HG03342 (cell line): ENCODE data around the gene ZNF436.
A peak's percentile ranks its signal among the peaks of the same experiment; 100 is the strongest.

Experiments
- ATAC-seq: cut with Tn5 transposase; IDR thresholded peaks from one replicate; pipeline ENCODE4 v1.9.1; 2021; ENCODE audit warnings: mild to moderate bottlenecking, moderate library complexity; ENCODE audit not compliant: unreplicated experiment

The ZNF436 gene

DNA sequence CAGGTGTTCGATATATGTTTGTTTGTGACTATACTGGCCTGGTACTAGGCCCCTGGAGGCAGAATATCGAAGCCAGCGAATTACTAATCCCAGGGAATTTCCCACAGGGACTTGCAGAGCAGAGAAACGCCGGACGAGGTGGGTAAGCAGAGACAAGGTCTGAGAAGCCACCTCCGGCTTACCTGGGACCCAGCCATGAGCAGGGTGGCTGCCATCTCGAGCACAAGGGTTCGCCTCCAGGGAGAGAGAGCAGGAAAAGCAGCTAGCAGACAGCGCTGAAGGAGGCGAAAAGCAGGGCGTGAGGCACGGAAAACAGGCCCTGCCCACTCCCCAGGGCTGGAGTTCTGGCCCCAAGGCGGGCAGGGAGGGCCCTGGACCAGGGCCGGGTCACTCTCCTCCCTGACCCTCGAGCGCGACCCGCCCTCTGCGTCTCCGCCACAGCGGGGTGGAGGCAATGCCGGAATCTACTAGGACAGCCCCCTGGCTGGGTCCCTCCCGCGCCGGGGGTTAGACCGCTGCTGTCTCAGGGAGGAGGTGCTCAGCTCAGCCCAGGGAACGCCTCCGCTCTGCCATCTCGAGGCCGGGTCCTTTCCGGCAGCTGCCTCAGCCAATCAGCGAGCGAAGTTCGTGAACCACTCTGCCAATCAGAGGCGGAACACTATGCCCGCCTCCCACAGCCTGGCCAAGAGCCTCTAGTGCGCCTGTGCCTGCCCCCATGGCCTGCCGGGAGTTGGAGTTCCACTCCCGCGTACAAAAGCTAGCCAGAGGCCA lies 1.7 kb downstream of the ZNF436 start:
- peak; percentile 84 for ATAC-seq

DNA sequence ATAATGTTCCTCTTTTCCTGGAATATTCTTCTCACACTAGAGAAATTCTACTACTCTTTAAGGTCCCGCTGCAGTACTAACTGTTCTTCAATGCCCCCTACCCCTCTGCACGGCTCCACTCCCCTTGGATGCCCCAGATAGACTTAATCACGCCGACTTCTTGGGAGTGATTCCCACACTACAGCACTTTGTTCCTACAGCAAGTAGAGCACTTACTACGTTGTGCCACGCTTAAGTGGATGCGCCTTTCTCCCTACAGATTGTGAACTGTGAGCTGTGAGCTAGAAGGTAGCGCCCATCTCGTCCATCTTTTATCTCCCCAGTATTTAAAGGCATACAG lies 2.2 kb downstream of the ZNF436 start:
- ATAC-seq, result no peak

GRCh38 chr1:23366598-23366997 lies 3.0 kb downstream of the ZNF436 start:
- no peak for ATAC-seq

DNA sequence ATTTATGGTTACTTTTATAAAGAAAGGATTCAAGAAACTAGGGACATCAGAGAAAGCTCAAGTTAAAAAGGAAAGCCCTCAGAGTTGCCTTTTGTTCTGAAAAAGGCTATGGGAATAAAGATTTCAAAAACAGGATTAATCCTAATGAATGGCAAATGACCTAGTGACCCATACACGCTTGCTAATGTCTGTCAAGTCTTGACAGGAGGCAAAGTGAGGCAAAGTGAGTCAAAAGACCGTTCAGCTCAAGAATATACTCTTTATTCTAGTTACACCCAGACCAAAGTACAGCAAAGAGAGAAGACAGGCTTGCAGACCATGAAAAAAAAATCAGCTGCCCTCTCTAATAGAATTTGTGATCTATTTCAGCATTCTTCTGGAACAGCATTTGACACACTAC lies 3.5 kb downstream of the ZNF436 start:
- no peak for ATAC-seq

- no peak for ATAC-seq
Observed at GRCh38 chr1:23362218-23362713, 7.4 kb downstream of the ZNF436 start.

- no peak for ATAC-seq
Observed at GRCh38 chr1:23358310-23358875, 11.2 kb downstream of the ZNF436 start.

- no peak for ATAC-seq
Observed at GRCh38 chr1:23357138-23357908, 12.3 kb downstream of the ZNF436 start.

DNA sequence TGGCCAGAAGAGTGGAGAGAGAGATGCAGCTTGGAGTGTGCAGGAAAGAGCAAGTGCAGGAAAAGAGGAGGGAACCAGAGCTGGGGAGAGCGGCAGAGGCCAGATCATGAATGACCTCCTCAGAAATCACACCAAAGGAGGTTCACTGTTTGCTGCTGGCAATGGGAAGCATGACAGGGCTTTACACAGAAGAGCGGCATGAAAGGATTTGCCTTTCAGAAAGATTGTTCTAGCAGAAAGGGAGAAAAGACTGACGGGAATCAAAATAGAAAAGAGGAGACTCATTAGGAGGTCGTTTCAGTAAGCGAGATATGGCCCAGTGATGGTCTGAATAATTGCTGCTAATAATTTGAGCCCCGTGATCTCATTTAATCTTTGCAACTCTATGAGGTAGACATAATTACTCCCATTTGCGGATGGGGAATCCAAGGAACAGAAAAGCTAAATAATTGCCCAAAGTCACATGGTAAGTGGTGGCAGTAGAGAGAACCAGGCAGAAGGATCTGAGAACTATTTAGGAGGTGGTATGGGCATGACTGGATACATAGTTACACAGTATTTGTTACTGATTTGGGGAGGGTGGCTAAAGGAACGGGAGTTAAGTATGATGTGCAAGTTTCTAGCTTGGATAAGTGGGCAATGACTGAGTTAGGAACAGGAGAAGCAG lies 13.0 kb downstream of the ZNF436 start:
- no peak for ATAC-seq

DNA sequence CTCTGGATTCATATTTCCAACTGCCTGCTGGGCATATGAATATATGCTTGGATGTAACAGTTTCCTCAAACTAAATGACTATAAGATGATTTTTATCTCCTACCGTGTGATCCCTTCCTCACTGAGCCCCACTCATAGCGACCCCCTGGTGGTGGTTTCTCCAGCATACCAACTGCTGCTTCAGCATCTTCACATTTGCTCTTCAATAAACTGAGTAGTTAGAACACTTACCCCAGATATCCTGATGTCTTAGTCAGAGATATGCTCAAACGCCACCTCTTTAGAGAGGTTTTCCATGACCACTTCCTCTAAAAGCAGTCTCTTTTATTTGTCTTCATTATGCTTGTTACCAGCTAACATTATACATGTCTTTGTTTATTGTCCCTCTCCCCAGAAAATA lies 15.4 kb downstream of the ZNF436 start:
- no peak for ATAC-seq

DNA sequence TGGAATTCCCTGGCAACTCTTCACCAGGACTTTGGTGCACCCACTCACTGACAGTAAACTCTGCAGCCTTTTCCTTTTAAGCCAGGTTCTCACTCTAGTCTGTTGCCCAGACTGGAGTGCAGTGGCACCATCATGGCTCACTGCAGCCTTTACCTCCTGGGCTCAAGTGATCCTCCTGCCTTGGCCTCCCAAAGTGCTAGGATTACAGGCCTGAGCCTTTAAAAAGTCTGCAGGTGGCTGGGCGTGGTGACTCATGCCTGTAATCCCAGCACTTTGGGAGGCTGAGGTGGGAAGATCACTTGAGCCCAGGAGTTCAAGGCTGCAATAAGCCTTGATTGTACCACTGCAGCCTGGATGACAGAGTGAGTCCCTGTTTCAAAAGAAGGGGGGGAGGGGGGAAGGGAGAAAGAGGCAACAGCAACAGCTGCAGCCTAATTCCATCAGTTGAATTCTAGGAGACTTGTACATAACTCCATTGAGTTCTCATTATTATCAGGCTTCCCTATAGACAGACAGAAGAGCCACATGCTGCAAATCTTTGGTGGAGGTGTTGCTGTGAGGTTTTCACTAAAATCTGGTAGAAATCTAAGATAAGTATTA lies 17.4 kb downstream of the ZNF436 start:
- ATAC-seq, result no peak

DNA sequence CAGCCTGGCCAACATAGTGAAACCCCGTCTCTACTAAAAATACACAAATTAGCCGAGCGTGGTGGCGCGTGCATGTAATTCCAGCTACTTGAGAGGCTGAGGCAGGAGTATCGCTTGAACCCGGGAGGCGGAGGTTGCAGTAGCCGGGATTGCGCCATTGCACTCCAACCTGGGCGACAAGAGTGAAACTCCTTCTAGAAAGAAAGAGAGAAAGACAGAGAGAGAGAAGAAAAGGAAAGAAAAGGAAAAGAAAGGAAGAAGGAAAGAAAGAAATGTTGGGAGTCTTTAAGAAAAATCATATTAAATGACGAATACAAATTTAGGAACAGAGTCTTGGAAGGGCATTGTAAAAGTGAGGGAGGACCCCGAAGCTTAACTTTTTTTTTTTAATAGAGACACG lies 23.7 kb downstream of the ZNF436 start:
- ATAC-seq, result no peak

- ATAC-seq, result no peak
Observed at GRCh38 chr1:23344987-23345472, 24.6 kb downstream of the ZNF436 start.

DNA sequence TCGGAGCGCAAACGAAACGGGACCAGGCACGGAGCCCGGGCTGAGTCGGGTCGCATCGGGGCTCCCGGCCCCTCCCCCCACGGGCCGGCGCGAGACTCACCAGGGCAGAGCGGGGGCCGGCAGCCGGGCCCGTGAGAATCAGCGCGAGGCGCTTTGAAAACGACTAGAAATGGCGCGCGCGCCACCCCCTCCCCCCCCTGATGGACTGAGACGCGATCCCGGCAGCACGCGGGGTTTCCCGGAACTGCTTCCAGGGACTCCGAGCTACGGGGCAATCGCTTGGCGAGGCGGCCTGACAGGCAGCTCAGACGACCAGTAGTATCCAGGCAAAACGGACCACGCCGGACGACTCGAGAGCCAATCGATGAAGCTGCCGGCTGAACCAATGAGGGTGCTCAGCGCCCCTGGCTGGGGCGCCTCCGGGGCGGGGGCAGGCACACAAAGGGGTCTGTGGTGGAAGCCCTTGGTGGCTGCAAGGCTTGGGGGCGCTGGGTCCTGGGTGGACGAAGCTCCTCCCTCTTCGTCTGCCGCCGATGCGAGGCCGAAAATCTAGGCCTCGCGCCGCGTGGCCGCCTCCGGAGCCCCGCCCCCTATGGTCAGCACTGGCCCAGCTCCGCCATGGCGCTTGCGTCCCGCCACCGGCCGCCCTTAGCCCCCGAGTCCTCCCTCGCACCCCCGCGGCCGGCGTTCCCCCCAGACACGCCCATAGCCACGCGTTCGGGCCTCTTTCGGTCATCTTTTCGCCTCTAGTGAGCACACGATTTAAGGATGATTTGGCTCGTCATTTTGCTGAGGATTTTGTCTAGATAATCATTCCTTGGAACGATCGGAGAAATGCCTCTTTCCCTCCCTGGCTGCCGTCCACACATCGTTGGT lies 25.3 kb downstream of the ZNF436 start, which contains the start of gene HNRNPR:
Gene HNRNPR (minus strand): TSS at position 174 of the 876 bp plus-strand sequence. CDS start 3,276 bp downstream, outside the sequence.
- ATAC-seq, result peak; percentile 93

DNA sequence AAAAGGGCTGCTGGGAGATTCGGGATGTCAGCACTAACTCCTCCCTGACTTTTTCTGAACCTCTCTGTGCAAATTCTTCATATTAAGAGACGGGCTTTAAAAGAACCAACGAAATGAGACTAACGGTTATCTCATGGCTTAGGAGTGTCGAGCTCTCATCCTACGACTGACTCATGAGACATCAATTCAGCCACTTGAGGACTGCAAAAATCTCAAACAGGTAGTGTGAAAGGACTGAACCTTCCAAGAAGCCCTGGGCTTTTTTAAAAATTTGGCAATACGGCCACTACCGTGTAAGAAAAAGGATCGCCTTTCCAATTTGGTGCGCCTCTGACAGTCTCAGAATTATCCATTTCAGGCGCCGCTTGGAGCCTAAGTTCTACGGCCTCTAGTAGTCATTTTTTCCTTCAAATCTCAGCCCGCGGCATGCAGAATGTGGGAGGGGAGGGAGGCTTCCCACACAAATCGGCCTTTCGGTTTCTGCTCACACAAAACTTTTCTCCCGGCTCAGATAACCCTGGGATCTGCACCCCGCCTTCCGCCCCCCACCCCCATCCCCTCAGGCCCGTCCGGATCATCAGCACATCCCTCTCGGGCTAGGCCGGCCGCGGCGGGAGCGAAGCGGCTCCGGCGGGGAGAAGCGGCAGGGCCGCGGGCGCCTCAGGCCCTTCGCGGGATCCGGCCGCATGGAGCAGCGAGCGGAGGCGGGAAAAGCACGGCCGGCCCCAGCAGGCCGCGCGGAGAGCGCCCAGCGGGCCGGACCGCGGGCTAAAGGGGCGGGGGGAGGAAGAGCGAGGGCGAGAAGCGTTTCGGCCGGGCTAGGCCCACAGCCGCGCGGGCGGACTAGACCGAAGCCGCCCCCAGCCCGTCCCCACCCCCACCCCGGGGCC lies 26.2 kb downstream of the ZNF436 start:
- ATAC-seq, result no peak

- no peak for ATAC-seq
Observed at GRCh38 chr1:23341931-23342692, 27.5 kb downstream of the ZNF436 start.

DNA sequence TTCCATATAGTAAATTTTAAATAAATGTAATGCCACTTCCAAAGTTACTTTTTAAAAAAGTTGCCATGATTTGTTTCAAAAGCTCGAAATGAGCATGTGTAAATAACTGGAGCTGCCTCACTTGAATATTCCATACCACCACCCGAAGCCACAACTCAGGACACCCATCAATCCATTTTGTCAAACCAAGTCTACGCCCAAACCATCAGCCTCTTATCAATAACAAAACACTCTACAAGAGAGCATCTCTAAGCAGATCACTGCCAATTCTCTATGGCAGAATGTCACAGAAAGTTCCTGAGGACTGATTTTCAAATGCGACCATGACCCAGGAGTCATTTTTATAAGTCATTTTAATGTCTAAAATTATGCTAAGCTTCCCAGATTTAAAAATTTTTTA lies 30.0 kb downstream of the ZNF436 start:
- ATAC-seq, result no peak

DNA sequence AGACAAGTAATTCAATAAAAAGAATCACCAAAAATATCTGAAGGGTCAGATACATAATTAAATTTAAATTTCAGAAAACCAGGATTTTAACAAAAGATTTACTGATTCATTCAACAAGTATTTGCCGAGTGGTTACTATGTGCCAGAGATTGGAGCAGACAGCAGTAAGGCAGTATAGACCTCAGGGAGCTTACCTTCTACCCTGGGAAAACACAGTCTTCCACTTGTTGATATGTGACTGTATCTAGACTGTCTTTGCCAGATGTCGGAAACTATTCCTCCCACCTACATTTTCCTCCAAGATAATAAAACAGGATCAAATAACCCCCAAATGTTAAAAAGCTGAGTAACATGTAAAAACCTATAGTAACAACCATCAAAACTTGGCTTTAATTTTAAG lies 31.8 kb downstream of the ZNF436 start:
- no peak for ATAC-seq

DNA sequence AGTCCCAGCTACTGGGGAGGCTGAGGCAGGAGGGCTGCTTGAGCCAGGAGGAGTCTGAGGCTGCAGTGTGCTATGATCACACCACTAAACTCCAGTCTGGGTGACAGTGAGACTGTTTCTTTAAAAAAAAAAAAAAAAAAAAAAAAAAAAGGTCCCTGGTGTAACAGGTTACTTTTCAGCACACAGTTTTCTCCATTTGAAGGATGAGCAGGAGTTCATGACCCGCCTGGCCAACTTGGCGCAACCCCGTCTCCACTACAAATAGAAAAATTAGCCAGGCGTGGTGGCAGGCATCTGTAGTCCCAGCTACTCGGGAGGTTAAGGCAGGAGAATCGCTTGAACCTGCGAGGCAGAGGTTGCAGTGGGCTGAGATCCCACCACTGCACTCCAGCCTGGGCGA lies 37.9 kb downstream of the ZNF436 start:
- ATAC-seq, result no peak
